ENCODE data around the gene HDC. TPM values are rescaled to one million over a fixed set of nuclear protein-coding genes. Genes with fewer than 3 reads are reported as not detected.

Gene HDC
- total and polyA plus RNA-seq, 2 donors (not counting 3 experiments of a cell fraction or from before 2014, with no cell fraction given), result not detected

GRCh38 chr15:50244959-50245624, 20.4 kb downstream of the HDC start:
- no peak overlapping the region for H3K9ac ChIP-seq (replicated peaks; ENCODE audit: extremely low read depth, insufficient read depth, low read length)
- H2AFZ ChIP-seq (ENCODE audit: low read depth, low read length), result no peak overlapping the region
- no peaks in the 10 kb centered on the region for H3K36me3 ChIP-seq (ENCODE audit: control insufficient read depth in 2 of 2, extremely low read depth in 1 of 2, insufficient read depth in 2 of 2, low read length in 2 of 2)
- FAIRE-seq (no peak), DNase-seq (ENCODE audit: low read depth, low spot score) (no peak)
- CTCF ChIA-PET, result no interaction called here
- intact Hi-C loops (cut with micrococcal nuclease), result loop anchor here (5.0 kb wide), 1 partner anchor 53 kb away; no protein-coding TSS in a partner anchor
- H4K20me1 ChIP-seq (replicated peaks; ENCODE audit: control insufficient read depth, extremely low read depth, insufficient read depth, low read length), result no peaks in the 10 kb centered on the region
- no TSS peak for BruUV-seq (replicated peaks)
- H3K4me1 ChIP-seq (ENCODE audit: control insufficient read depth, extremely low read depth, insufficient read depth, low read length), result no peaks in the 10 kb centered on the region
- TF ChIP-seq CTCF (IDR thresholded peaks at IDR 0.05; ENCODE audit: extremely low read depth in 1 of 2, insufficient read depth in 1 of 2, low read depth in 1 of 2, low read length in 2 of 2), result no peak
- no peak for TF ChIP-seq MYC (IDR thresholded peaks at IDR 0.05; ENCODE audit: low read depth, low read length)
- TF ChIP-seq POLR2A (IDR thresholded peaks at IDR 0.05; ENCODE audit: low read depth, low read length), result no peak
- TF ChIP-seq FOS (IDR thresholded peaks at IDR 0.05; ENCODE audit: borderline replicate concordance, insufficient read depth, low read length), result no peak
- no peak for TF ChIP-seq GATA2 (IDR thresholded peaks at IDR 0.05; ENCODE audit: insufficient read depth, insufficient read length, low read depth, low read length)
- no peak for TF ChIP-seq POLR2AphosphoS5 (IDR thresholded peaks at IDR 0.05; ENCODE audit: insufficient read depth, low read depth, low read length)
- H3K4me3 ChIP-seq (replicated peaks in 1 of 3; ENCODE audit: insufficient read depth in 1 of 3, low read depth in 1 of 3, low read length in 3 of 3), result no peak overlapping the region
- H3K9me3 ChIP-seq (replicated peaks; ENCODE audit: control insufficient read depth, insufficient read depth, low read length), result no peaks in the 10 kb centered on the region
- POLR2A ChIA-PET, result no interaction called here
- H3K27ac ChIP-seq (ENCODE audit: insufficient read depth, low read depth, low read length), result no peak overlapping the region
- dilution Hi-C loops (cut with MboI; ENCODE audit: extremely low pct_ligation_motif_present, low sequenced_read_pairs), result no loop called here
- no peak overlapping the region for H3K4me2 ChIP-seq (ENCODE audit: insufficient read depth, low read length)
- H3K27me3 ChIP-seq (ENCODE audit: control insufficient read depth in 2 of 2, insufficient read depth in 2 of 2, low read length in 2 of 2), result no peaks in the 10 kb centered on the region
- H3K9me1 ChIP-seq (replicated peaks; ENCODE audit: control insufficient read depth, extremely low read depth, insufficient read depth, low read length), result no peaks in the 10 kb centered on the region
- H3K79me2 ChIP-seq (ENCODE audit: control insufficient read depth, insufficient read depth, low read length), result no peaks in the 10 kb centered on the region
